D721Med (cell line): ENCODE measurements around the gene SLC26A6.

Experiments
- DNase-seq: peaks from one replicate; pipeline ENCODE4 v3.0.0; 2011; ENCODE audit warnings: low spot score; ENCODE audit not compliant: insufficient read length
- FAIRE-seq: peaks from 2 replicates; lab custom pipeline; 2011; peaks lifted over from hg19 to GRCh38; lab: Jason Lieb, UNC
- CTCF ChIP-seq: IDR thresholded peaks from 2 replicates; pipeline ENCODE4 v1.5.1; 2012; ENCODE audit warnings: mild to moderate bottlenecking, control low read depth; ENCODE audit not compliant: insufficient read depth; ENCODE audit errors: missing control alignments

Gene SLC26A6

GRCh38 chr3:48635222-48636021 is at the start of gene SLC26A6:
Gene SLC26A6 (minus strand): TSS chr3:48635461. CDS start chr3:48635393, 68 bp downstream.
- DNase-seq (peak; percentile 100), FAIRE-seq (no peak)

GRCh38 chr3:48684480-48685143 is 49.4 kb upstream of the SLC26A6 start:
- FAIRE-seq (no peak), DNase-seq (no peak)
- TF ChIP-seq CTCF, result no peak

More at GRCh38 chr3:48635222-48636021, at the start of gene SLC26A6:
- peak; percentile 50 for TF ChIP-seq CTCF

- DNase-seq (no peak), FAIRE-seq (no peak)
- TF ChIP-seq CTCF, result no peak
These were observed 48.7 kb upstream of the SLC26A6 start for GRCh38 chr3:48684054-48684349.

GRCh38 chr3:48682786-48683185 is 47.5 kb upstream of the SLC26A6 start:
- no peak for DNase-seq
- TF ChIP-seq CTCF, result no peak
- no peak for FAIRE-seq

GRCh38 chr3:48681974-48682610 is 46.8 kb upstream of the SLC26A6 start:
- DNase-seq (no peak), FAIRE-seq (no peak)
- TF ChIP-seq CTCF, result no peak

- TF ChIP-seq CTCF, result no peak
- DNase-seq (no peak), FAIRE-seq (no peak)
These were observed 46.2 kb upstream of the SLC26A6 start for GRCh38 chr3:48681541-48681880.
